Astrocyte (in vitro differentiated cells and primary cell): ENCODE data around the gene GAMT. TPM values are rescaled to one million over a fixed set of nuclear protein-coding genes. Genes with fewer than 3 reads are reported as not detected.

Experiments
- DNase-seq: peaks from one replicate; pipeline ENCODE4 v3.0.0-alpha.2; 2010; ENCODE audit warnings: low read depth
- FAIRE-seq: peaks from 2 replicates; lab custom pipeline; 2011; peaks lifted over from hg19 to GRCh38; lab: Jason Lieb, UNC
- H2AFZ ChIP-seq: 2 replicates; pipeline ENCODE4 v1.6.0; 2012; ENCODE audit warnings: low read depth, low read length, inconsistent platforms
- H3K27ac ChIP-seq: 2 replicates; pipeline ENCODE4 v1.5.1; 2011; ENCODE audit warnings: low read depth, low read length, inconsistent platforms
- H3K27me3 ChIP-seq: 2 replicates; pipeline ENCODE4 v1.6.0; 2011; ENCODE audit warnings: low read length, inconsistent platforms; ENCODE audit not compliant: insufficient read depth
- H3K36me3 ChIP-seq: 2 replicates; pipeline ENCODE4 v1.5.1; 2011; ENCODE audit warnings: low read length, inconsistent platforms; ENCODE audit not compliant: insufficient read depth
- H3K4me1 ChIP-seq: 2 replicates; pipeline ENCODE4 v1.5.1; 2011; ENCODE audit warnings: low read length, inconsistent platforms; ENCODE audit not compliant: insufficient read depth
- H3K4me2 ChIP-seq: 2 replicates; pipeline ENCODE4 v1.6.0; 2012; ENCODE audit warnings: low read length, inconsistent platforms
- H3K4me3 ChIP-seq: 2 replicates; pipeline ENCODE4 v1.5.1; 2011; ENCODE audit warnings: low read depth, mild to moderate bottlenecking, low read length, inconsistent platforms; ENCODE audit not compliant: insufficient read depth
- H3K79me2 ChIP-seq: 2 replicates; pipeline ENCODE4 v1.6.0; 2012; ENCODE audit warnings: mild to moderate bottlenecking, low read length, inconsistent platforms; ENCODE audit not compliant: insufficient read depth
- H3K9ac ChIP-seq: 2 replicates; pipeline ENCODE4 v1.6.0; 2012; ENCODE audit warnings: mild to moderate bottlenecking, low read length, inconsistent platforms
- H3K9me3 ChIP-seq: 2 replicates; pipeline ENCODE4 v1.5.1; 2012; ENCODE audit warnings: low read depth, mild to moderate bottlenecking, low read length, inconsistent platforms; ENCODE audit not compliant: insufficient read depth
- H4K20me1 ChIP-seq: 2 replicates; pipeline ENCODE4 v1.6.0; 2012; ENCODE audit warnings: low read length, inconsistent platforms; ENCODE audit not compliant: insufficient read depth
- H3K27ac Mint-ChIP-seq: one replicate; pipeline ENCODE4 v1.8.0; 2021; ENCODE audit warnings: mild to moderate bottlenecking, mixed read lengths; ENCODE audit not compliant: unreplicated experiment
- H3K27me3 Mint-ChIP-seq: one replicate; pipeline ENCODE4 v1.8.0; 2021; ENCODE audit warnings: low read depth, mixed read lengths; ENCODE audit not compliant: unreplicated experiment
- H3K36me3 Mint-ChIP-seq: one replicate; pipeline ENCODE4 v1.8.0; 2021; ENCODE audit warnings: low read depth, mixed read lengths; ENCODE audit not compliant: unreplicated experiment
- H3K4me1 Mint-ChIP-seq: one replicate; pipeline ENCODE4 v1.8.0; 2021; ENCODE audit warnings: low read depth, mixed read lengths; ENCODE audit not compliant: unreplicated experiment
- H3K4me3 Mint-ChIP-seq: one replicate; pipeline ENCODE4 v1.8.0; 2021; ENCODE audit warnings: mild to moderate bottlenecking, moderate library complexity, mixed read lengths; ENCODE audit not compliant: unreplicated experiment
- H3K9me3 Mint-ChIP-seq: one replicate; pipeline ENCODE4 v1.8.0; 2021; ENCODE audit warnings: mild to moderate bottlenecking, mixed read lengths; ENCODE audit not compliant: unreplicated experiment
- CTCF ChIP-seq: IDR thresholded peaks from 2 replicates; pipeline ENCODE4 v1.5.1; 2011; ENCODE audit warnings: low read depth, mild to moderate bottlenecking, inconsistent platforms, low read length, moderate library complexity; ENCODE audit not compliant: insufficient read depth
- EZH2 ChIP-seq: IDR thresholded peaks from 2 replicates; pipeline ENCODE4 v1.6.1; 2012; ENCODE audit warnings: mild to moderate bottlenecking, low read length, inconsistent platforms; ENCODE audit not compliant: insufficient read depth
- total RNA-seq: library from RNA; stranded (reverse); gene quantifications from 2 replicates; pipeline ENCODE4 v1.2.1, GENCODE V29; 2021

GAMT gene
- total RNA-seq, 1 donor from 2014 or later = 35.9 TPM

GRCh38 chr19:1441677-1442438, 40.5 kb upstream of the GAMT start:
- Histone ChIP-seq H3K36me3 (peaks cover 20% of the 10 kb centered on the region), H4K20me1 (peaks cover 62% of the 10 kb centered on the region), H3K4me3 (no peak overlapping the region), H3K9me3 (no peaks in the 10 kb centered on the region), H3K79me2 (peaks cover 42% of the 10 kb centered on the region), H3K27me3 (no peaks in the 10 kb centered on the region), H3K27ac (no peak overlapping the region), H3K9ac (no peak overlapping the region), H2AFZ (no peak overlapping the region), H3K4me2 (no peak overlapping the region), H3K4me1 (peaks cover 18% of the 10 kb centered on the region)
- FAIRE-seq = no peak
- no peak overlapping the region for H3K27ac Mint-ChIP-seq
- no peaks in the 10 kb centered on the region for H3K27me3 Mint-ChIP-seq
- no peak for TF ChIP-seq EZH2
- no peak for TF ChIP-seq CTCF
- H3K9me3 Mint-ChIP-seq = no peaks in the 10 kb centered on the region
- DNase-seq = no peak
- peak overlapping the region; percentile 95 for H3K4me3 Mint-ChIP-seq
- H3K36me3 Mint-ChIP-seq = peaks cover 13% of the 10 kb centered on the region
- H3K4me1 Mint-ChIP-seq = peaks cover 11% of the 10 kb centered on the region

- peak overlapping the region; percentile 99 for H3K9ac ChIP-seq
- Mint-ChIP-seq H3K27me3 (no peaks in the 10 kb centered on the region), H3K27ac (no peak overlapping the region), H3K36me3 (peaks cover 13% of the 10 kb centered on the region), H3K9me3 (no peaks in the 10 kb centered on the region), H3K4me1 (peaks cover 11% of the 10 kb centered on the region), H3K4me3 (peak overlapping the region; percentile 95)
- H3K79me2 ChIP-seq = peaks cover 42% of the 10 kb centered on the region
- FAIRE-seq (no peak), DNase-seq (no peak)
- no peak overlapping the region for H3K27ac ChIP-seq
- H2AFZ ChIP-seq = no peak overlapping the region
- peaks cover 18% of the 10 kb centered on the region for H3K4me1 ChIP-seq
- H3K4me2 ChIP-seq = peak overlapping the region; percentile 97
- H3K36me3 ChIP-seq = peaks cover 20% of the 10 kb centered on the region
- TF ChIP-seq CTCF (no peak), EZH2 (no peak)
- H4K20me1 ChIP-seq = peaks cover 62% of the 10 kb centered on the region
- no peak overlapping the region for H3K4me3 ChIP-seq
- no peaks in the 10 kb centered on the region for H3K27me3 ChIP-seq
- H3K9me3 ChIP-seq = no peaks in the 10 kb centered on the region
These were observed 39.7 kb upstream of the GAMT start for GRCh38 chr19:1441022-1441426.

GRCh38 chr19:1440418-1440801, 39.1 kb upstream of the GAMT start:
- peaks cover 18% of the 10 kb centered on the region for H3K4me1 ChIP-seq
- Mint-ChIP-seq H3K4me1 (peaks cover 11% of the 10 kb centered on the region), H3K27ac (no peak overlapping the region), H3K9me3 (no peaks in the 10 kb centered on the region), H3K27me3 (no peaks in the 10 kb centered on the region), H3K36me3 (peaks cover 13% of the 10 kb centered on the region), H3K4me3 (peak overlapping the region; percentile 95)
- H3K4me3 ChIP-seq = no peak overlapping the region
- peaks cover 42% of the 10 kb centered on the region for H3K79me2 ChIP-seq
- H3K27ac ChIP-seq = no peak overlapping the region
- no peak overlapping the region for H2AFZ ChIP-seq
- TF ChIP-seq EZH2 (no peak), CTCF (no peak)
- FAIRE-seq (no peak), DNase-seq (no peak)
- peak overlapping the region; percentile 97 for H3K4me2 ChIP-seq
- H3K27me3 ChIP-seq = no peaks in the 10 kb centered on the region
- peaks cover 23% of the 10 kb centered on the region for H3K36me3 ChIP-seq
- H3K9ac ChIP-seq = peak overlapping the region; percentile 99
- H3K9me3 ChIP-seq = no peaks in the 10 kb centered on the region
- H4K20me1 ChIP-seq = peaks cover 66% of the 10 kb centered on the region
